Forelimb muscle (tissue), 1 donor: ENCODE data around the gene YBX2. TPM values are rescaled to one million over a fixed set of nuclear protein-coding genes. Genes with fewer than 3 reads are reported as not detected.

Experiments
- DNase-seq: peaks from one replicate; pipeline ENCODE4 v3.0.0-alpha.2; 2013; ENCODE audit warnings: low read depth
- polyA plus RNA-seq: library from polyadenylated mRNA; unstranded; fragments of 120-200 nt; gene quantifications from one replicate; pipeline ENCODE4 v1.2.1, GENCODE V29; 2013; ENCODE audit not compliant: insufficient read length

The YBX2 gene
- polyA plus RNA-seq, 1 donor: 2.4 TPM

GRCh38 chr17:7323731-7324437 is 29.4 kb upstream of the YBX2 start:
- DNase-seq: no peak

- no peak for DNase-seq
Observed at GRCh38 chr17:7322520-7323194, 28.2 kb upstream of the YBX2 start.

- DNase-seq: no peak
Observed at GRCh38 chr17:7321466-7321865, 27.0 kb upstream of the YBX2 start.

- DNase-seq: no peak
Observed at GRCh38 chr17:7318121-7318860, 23.9 kb upstream of the YBX2 start.

GRCh38 chr17:7317161-7317803 is 22.8 kb upstream of the YBX2 start:
- no peak for DNase-seq

GRCh38 chr17:7315570-7316235 is 21.3 kb upstream of the YBX2 start:
- DNase-seq: no peak

GRCh38 chr17:7314719-7315569 is 20.5 kb upstream of the YBX2 start, which contains the start of gene GPS2:
GPS2 (minus strand) TSS chr17:7315360; CDS start chr17:7315052, 308 bp downstream.
- no peak for DNase-seq

GRCh38 chr17:7313890-7314718 is 19.7 kb upstream of the YBX2 start:
- DNase-seq: no peak

- DNase-seq: no peak
Observed at GRCh38 chr17:7313088-7313889, 18.9 kb upstream of the YBX2 start.

- DNase-seq: no peak
Observed at GRCh38 chr17:7312432-7313087, 18.1 kb upstream of the YBX2 start.

- DNase-seq: no peak
Observed at GRCh38 chr17:7311110-7311705, 16.8 kb upstream of the YBX2 start.

- DNase-seq: no peak
Observed at GRCh38 chr17:7309628-7310027, 15.2 kb upstream of the YBX2 start.

- no peak for DNase-seq
Observed at GRCh38 chr17:7308625-7309433, 14.4 kb upstream of the YBX2 start.

- no peak for DNase-seq
Observed at GRCh38 chr17:7307686-7308624, 13.5 kb upstream of the YBX2 start.

- peak; percentile 100 for DNase-seq
Observed at GRCh38 chr17:7306911-7307685, 12.7 kb upstream of the YBX2 start, which contains the start of gene EIF5A. EIF5A (plus strand) TSS chr17:7307628; CDS start chr17:7309636, 2,008 bp downstream.
